Measurements from ENCODE around the gene AEBP2.
"Not testable (repeated sequence)": the region's sequence is repeated elsewhere in the genome, so short reads cannot be mapped to it uniquely, and the experiment has no call there.

Gene AEBP2

GRCh38 chr12:19507823-19508222, 68.5 kb downstream of the AEBP2 start:
- no peak for DNase-seq (ENCODE audit: low read depth)

- DNase-seq (ENCODE audit: low read depth), result no peak
Observed at GRCh38 chr12:19510461-19510860, 71.2 kb downstream of the AEBP2 start.

- no peak for DNase-seq (ENCODE audit: low read depth)
Observed at GRCh38 chr12:19515179-19515578, 75.9 kb downstream of the AEBP2 start.

GRCh38 chr12:19517583-19517982, 78.3 kb downstream of the AEBP2 start:
- DNase-seq (ENCODE audit: low read depth), result no peak

- no peak for DNase-seq (ENCODE audit: low read depth)
Observed at GRCh38 chr12:19518209-19518608, 78.9 kb downstream of the AEBP2 start.

- no peak for DNase-seq (ENCODE audit: low read depth)
Observed at GRCh38 chr12:19520646-19521415, 81.5 kb downstream of the AEBP2 start.

GRCh38 chr12:19525274-19525673, 86.0 kb downstream of the AEBP2 start:
- DNase-seq (ENCODE audit: low read depth), result no peak

- DNase-seq (ENCODE audit: low read depth), result no peak
Observed at GRCh38 chr12:19527866-19528265, 88.6 kb downstream of the AEBP2 start.

GRCh38 chr12:19528750-19529149, 89.5 kb downstream of the AEBP2 start:
- DNase-seq (ENCODE audit: low read depth), result no peak

- DNase-seq (ENCODE audit: low read depth), result no peak
Observed at GRCh38 chr12:19529951-19530636, 90.8 kb downstream of the AEBP2 start.

- no peak for DNase-seq (ENCODE audit: low read depth)
Observed at GRCh38 chr12:19530637-19531023, 91.3 kb downstream of the AEBP2 start.

- DNase-seq (ENCODE audit: low read depth), result no peak
Observed at GRCh38 chr12:19533567-19533966, 94.3 kb downstream of the AEBP2 start.

GRCh38 chr12:19539071-19539470, 99.8 kb downstream of the AEBP2 start:
- no peak for DNase-seq (ENCODE audit: low read depth)

GRCh38 chr12:19539836-19540235, 100.5 kb downstream of the AEBP2 start:
- DNase-seq (ENCODE audit: low read depth), result no peak

- DNase-seq (ENCODE audit: low read depth), result no peak
Observed at GRCh38 chr12:19542606-19543005, 103.3 kb downstream of the AEBP2 start.

GRCh38 chr12:19544353-19544752, 105.1 kb downstream of the AEBP2 start:
- DNase-seq (ENCODE audit: low read depth), result no peak

GRCh38 chr12:19545301-19545700, 106.0 kb downstream of the AEBP2 start:
- DNase-seq (ENCODE audit: low read depth), result no peak

- no peak for DNase-seq (ENCODE audit: low read depth)
Observed at GRCh38 chr12:19546027-19546426, 106.7 kb downstream of the AEBP2 start.

- no peak for DNase-seq (ENCODE audit: low read depth)
Observed at GRCh38 chr12:19546611-19547162, 107.4 kb downstream of the AEBP2 start.

- DNase-seq (ENCODE audit: low read depth), result no peak
Observed at GRCh38 chr12:19547271-19547671, 108.0 kb downstream of the AEBP2 start.

- no peak for DNase-seq (ENCODE audit: low read depth)
Observed at GRCh38 chr12:19548834-19549233, 109.5 kb downstream of the AEBP2 start.

- no peak for DNase-seq (ENCODE audit: low read depth)
Observed at GRCh38 chr12:19550626-19551025, 111.3 kb downstream of the AEBP2 start.

GRCh38 chr12:19552441-19553097, 113.3 kb downstream of the AEBP2 start:
- DNase-seq (ENCODE audit: low read depth), result not testable (repeated sequence)
